Muscle layer of colon (tissue), 2 donors: Measurements from ENCODE around the gene NIPAL4.
"Not testable (repeated sequence)": the region's sequence is repeated elsewhere in the genome, so short reads cannot be mapped to it uniquely, and the experiment has no call there.

Experiments
- H3K27ac ChIP-seq: one replicate; pipeline ENCODE4 v1.7.0; 2013; ENCODE audit warnings: low read depth, mild to moderate bottlenecking, low read length, moderate library complexity
- H3K27me3 ChIP-seq, 2 donors: one replicate each; pipeline ENCODE4 v1.7.0; 2013; ENCODE audit warnings: low read length in 2 of 2, mild to moderate bottlenecking in 2 of 2; ENCODE audit not compliant: insufficient read depth in 2 of 2, control insufficient read depth in 1 of 2
- H3K36me3 ChIP-seq: one replicate; pipeline ENCODE4 v1.7.0; 2013; ENCODE audit warnings: mild to moderate bottlenecking, low read length; ENCODE audit not compliant: insufficient read depth
- H3K4me1 ChIP-seq: one replicate; pipeline ENCODE4 v1.7.0; 2013; ENCODE audit warnings: mild to moderate bottlenecking, low read length; ENCODE audit not compliant: insufficient read depth
- H3K4me3 ChIP-seq, 2 donors: one replicate each; pipeline ENCODE4 v1.7.0; 2013; ENCODE audit warnings: low read length in 2 of 2, low read depth in 1 of 2, mild to moderate bottlenecking in 1 of 2, moderate library complexity in 1 of 2
- H3K9ac ChIP-seq: one replicate; pipeline ENCODE4 v1.7.0; 2013; ENCODE audit warnings: low read length
- H3K9me3 ChIP-seq: one replicate; pipeline ENCODE4 v1.7.0; 2013; ENCODE audit warnings: mild to moderate bottlenecking, low read length
- donor health status: abdominal sarcoma.
- donor health status: Adenocarcinoma of cecum.

The NIPAL4 gene

DNA sequence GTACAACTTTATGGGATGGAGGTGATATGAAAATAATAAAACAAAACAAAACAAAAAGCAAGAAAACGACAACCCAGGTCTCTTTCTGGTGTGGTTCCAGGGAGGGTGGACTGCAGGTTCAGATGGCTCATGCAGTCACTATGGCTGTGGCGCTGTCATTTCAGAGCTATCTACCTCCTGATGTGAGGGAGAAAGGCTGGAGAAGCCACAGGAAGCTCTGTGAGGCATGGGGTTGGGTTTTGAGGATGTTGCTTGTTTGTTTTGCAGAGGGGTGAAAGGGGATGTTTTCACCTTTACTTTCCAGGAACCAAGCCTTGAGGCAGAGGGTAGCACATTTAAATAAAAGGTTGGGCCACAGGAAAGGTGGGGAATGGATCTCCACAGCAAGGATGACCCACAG is 18.7 kb downstream of the NIPAL4 start:
- H3K36me3 ChIP-seq = peaks cover 26% of the 10 kb centered on the region
- no peaks in the 10 kb centered on the region for H3K27me3 ChIP-seq
- H3K27ac ChIP-seq = peak overlapping the region; percentile 75
- H3K9me3 ChIP-seq = no peaks in the 10 kb centered on the region
- peak overlapping the region in 1 of 2 donors; percentile 39 for H3K4me3 ChIP-seq
- H3K9ac ChIP-seq = no peak overlapping the region
- H3K4me1 ChIP-seq = peaks cover 62% of the 10 kb centered on the region

DNA sequence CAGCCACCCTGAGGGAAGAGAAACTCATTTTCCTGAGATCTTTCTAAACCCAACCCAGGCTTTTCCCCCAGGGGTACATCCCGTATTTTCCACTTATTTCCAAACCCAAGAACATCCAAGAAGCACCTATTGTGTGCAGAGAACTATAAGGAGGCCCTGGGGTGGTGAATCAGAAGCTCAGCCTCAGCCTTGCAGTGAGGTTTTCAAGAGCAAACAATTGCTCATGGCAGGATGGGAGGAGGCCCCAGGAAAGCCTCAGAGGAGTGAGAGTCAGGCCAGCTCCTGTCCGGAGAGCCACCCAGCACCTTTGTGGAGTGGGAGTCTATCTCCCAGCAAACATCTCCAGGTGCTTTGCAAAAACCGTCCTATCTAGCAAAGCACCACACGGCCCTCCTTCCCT is 19.2 kb downstream of the NIPAL4 start:
- Histone ChIP-seq H3K27me3 (no peaks in the 10 kb centered on the region), H3K27ac (peak overlapping the region; percentile 75), H3K4me3 (no peak overlapping the region), H3K36me3 (peaks cover 22% of the 10 kb centered on the region), H3K9ac (no peak overlapping the region), H3K9me3 (no peaks in the 10 kb centered on the region), H3K4me1 (peaks cover 57% of the 10 kb centered on the region)

DNA sequence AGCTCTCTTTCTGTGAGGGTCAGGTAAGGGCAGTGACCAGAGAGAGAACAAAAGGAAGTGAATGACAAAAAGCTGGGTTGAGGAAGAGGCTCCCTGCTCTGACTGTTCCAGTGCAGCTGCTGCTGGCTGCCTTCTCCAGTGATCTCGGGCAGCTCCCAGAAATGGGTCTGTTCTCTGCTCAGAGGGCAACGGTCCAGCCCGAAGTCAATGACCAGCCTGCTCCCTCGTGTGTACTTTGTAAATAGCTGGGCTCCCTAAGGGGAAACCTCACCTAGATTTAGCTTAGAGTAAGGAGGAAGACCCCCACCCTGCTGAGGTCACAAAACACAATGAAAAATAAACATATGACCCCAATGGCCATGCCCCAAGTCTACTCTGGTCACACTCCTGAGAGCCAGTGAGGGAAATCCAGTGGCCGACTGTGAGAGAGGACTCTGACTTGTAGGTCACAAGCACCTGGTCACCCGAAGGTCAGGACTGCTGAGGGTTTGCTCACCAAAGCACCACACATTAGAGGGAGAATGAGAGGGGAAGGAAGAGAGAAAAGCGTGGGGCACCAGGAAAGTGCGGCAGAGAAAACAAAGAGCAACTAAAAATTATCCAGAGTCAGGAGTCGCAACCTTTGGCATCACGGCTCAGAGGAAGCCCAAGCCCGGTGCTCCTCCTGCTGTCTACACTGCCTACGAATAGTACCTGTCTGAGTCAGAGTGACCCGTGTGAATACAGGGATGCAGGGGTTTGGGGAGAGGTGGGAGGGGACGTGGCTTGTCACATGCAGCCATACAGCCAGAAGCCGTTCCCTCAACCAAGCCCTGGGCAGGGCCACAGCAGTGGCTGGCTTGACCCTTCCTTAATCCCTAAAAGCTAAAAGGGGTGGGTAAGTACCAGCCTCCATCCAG is 19.8 kb downstream of the NIPAL4 start:
- no peak overlapping the region for H3K9ac ChIP-seq
- peaks cover 27% of the 10 kb centered on the region for H3K36me3 ChIP-seq
- H3K4me1 ChIP-seq = peaks cover 51% of the 10 kb centered on the region
- H3K4me3 ChIP-seq = no peak overlapping the region
- H3K9me3 ChIP-seq = no peaks in the 10 kb centered on the region
- H3K27ac ChIP-seq = peak overlapping the region; percentile 75
- H3K27me3 ChIP-seq = no peaks in the 10 kb centered on the region

DNA sequence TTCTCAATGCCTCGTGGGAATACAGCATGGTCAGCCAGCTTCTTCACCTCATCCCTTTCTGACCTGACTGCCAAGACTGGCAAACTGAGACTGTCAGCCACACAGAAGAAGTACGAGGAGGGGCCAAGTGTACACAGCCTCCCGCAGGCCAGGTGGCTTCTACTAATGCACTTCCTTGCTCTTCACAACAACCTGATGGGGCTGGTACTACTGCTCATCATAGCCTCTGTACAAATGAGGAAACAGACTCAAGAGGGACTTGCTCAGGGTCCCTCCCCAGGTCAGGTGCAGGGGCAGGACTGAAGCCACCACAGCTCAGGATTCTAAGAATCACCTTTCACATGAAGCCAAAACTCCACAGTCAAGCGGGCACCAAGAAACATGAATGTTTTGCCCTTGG is 21.3 kb downstream of the NIPAL4 start:
- H3K27me3 ChIP-seq = no peaks in the 10 kb centered on the region
- H3K4me3 ChIP-seq = no peak overlapping the region
- peaks cover 41% of the 10 kb centered on the region for H3K4me1 ChIP-seq
- no peak overlapping the region for H3K27ac ChIP-seq
- peaks cover 35% of the 10 kb centered on the region for H3K36me3 ChIP-seq
- H3K9me3 ChIP-seq = no peaks in the 10 kb centered on the region
- no peak overlapping the region for H3K9ac ChIP-seq

DNA sequence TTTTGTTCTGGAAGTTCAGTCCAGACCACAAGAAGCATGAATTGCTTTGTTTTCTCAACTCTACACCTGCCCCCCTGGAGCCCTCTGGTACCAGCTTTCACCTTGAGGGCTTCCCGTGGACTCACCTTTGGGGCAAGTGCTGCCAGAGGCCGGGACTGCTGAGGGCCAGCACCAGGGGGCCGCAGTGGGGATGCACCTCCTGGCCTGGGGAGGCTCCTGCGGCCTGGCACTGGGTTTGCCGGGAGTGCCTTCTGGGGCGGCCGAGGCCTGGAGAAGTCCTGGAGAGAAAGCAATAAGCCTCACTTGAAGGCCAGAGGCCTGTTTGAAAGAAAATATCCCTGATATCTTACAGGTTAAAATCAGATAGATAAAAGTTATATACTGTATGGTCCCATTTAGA is 21.7 kb downstream of the NIPAL4 start:
- peaks cover 39% of the 10 kb centered on the region for H3K36me3 ChIP-seq
- H3K27ac ChIP-seq = no peak overlapping the region
- no peaks in the 10 kb centered on the region for H3K9me3 ChIP-seq
- no peak overlapping the region for H3K9ac ChIP-seq
- H3K27me3 ChIP-seq = no peaks in the 10 kb centered on the region
- H3K4me1 ChIP-seq = peaks cover 38% of the 10 kb centered on the region
- no peak overlapping the region for H3K4me3 ChIP-seq

DNA sequence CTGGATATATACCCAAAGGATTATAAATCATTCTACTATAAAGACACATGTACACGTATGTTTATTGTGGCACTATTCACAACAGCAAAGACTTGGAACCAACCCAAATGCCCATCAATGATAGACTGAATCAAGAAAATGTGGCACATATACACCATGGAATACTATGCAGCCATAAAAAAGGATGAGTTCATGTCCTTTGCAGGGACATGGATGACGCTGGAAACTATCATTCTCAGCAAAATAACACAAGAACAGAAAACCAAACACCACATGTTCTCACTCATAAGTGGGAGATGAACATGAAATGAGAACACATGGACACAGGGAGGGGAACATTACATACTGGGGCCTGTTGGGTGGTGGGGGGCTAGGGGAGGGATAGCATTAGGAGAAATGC is 22.7 kb downstream of the NIPAL4 start:
- Histone ChIP-seq H3K36me3 (peaks cover 47% of the 10 kb centered on the region), H3K4me1 (peaks cover 28% of the 10 kb centered on the region)
- not testable (repeated sequence) for H3K27me3 ChIP-seq, H3K4me3 ChIP-seq, H3K9ac ChIP-seq, H3K27ac ChIP-seq, H3K9me3 ChIP-seq

DNA sequence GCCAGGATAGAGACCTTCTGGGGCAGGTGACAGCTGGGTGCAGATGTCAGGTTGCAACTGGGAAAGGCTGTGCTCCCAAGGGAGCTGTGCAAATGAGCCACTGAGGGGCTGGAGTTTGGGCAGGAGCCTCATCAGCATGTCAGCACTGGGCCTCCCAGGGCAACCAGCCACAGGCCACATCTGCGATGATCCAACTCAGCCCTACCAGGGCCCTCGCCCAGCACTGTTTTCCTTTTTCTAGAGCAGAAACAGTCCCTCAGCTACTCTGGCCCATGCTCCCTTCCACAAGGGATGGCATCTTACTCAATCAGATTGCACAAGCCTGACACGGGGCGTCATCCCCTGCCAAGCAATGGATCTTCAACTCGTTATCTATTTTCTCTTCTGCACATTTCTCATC is 24.8 kb downstream of the NIPAL4 start:
- Histone ChIP-seq H3K9ac (no peak overlapping the region), H3K27me3 (no peaks in the 10 kb centered on the region), H3K9me3 (no peaks in the 10 kb centered on the region), H3K27ac (no peak overlapping the region), H3K4me3 (no peak overlapping the region), H3K4me1 (peaks cover 10% of the 10 kb centered on the region), H3K36me3 (peaks cover 66% of the 10 kb centered on the region)

DNA sequence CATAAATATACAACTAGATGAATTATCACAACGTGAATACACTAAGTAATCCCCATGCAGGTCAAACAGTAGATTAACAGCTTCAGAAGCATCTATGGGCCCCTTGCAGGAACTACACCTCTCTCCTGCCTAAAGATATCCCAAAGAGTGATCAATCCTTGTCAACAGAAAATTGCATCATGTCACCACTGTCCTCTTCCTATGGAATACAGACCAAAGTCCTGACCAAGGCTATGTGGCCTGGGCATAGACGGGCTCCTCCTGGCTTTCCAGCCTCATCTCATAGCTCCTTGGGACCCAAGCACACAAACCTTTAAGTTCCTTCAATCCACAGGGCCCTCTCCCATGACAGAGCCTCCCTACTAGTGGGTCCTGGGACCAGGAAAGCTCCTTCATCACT is 25.3 kb downstream of the NIPAL4 start:
- no peak overlapping the region for H3K4me3 ChIP-seq
- H3K9ac ChIP-seq = no peak overlapping the region
- no peaks in the 10 kb centered on the region for H3K27me3 ChIP-seq
- no peak overlapping the region for H3K27ac ChIP-seq
- H3K36me3 ChIP-seq = peaks cover 69% of the 10 kb centered on the region
- peaks cover 4% of the 10 kb centered on the region for H3K4me1 ChIP-seq
- no peaks in the 10 kb centered on the region for H3K9me3 ChIP-seq

DNA sequence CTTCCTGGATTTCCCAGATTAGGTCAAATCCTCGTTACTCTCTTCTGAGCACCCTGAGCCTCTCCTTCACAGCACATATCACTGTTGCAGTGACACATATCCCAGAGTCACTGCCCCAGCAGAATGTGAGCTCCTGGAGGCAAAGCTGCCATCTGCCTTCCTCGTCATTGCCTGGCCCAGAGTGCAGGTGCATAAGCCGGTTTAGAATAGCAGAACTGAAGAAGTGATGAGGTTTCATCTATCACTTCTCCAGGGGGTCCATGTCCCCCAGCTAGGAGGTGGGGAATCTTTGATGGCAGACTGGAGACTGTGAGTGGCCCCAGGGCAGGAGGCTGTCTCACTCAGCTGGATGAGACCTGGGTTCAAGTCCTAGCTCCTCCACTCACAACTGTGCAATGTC is 25.8 kb downstream of the NIPAL4 start:
- Histone ChIP-seq H3K4me3 (no peak overlapping the region), H3K9ac (no peak overlapping the region), H3K27me3 (no peaks in the 10 kb centered on the region), H3K36me3 (peaks cover 69% of the 10 kb centered on the region), H3K4me1 (no peaks in the 10 kb centered on the region), H3K9me3 (no peaks in the 10 kb centered on the region), H3K27ac (no peak overlapping the region)

DNA sequence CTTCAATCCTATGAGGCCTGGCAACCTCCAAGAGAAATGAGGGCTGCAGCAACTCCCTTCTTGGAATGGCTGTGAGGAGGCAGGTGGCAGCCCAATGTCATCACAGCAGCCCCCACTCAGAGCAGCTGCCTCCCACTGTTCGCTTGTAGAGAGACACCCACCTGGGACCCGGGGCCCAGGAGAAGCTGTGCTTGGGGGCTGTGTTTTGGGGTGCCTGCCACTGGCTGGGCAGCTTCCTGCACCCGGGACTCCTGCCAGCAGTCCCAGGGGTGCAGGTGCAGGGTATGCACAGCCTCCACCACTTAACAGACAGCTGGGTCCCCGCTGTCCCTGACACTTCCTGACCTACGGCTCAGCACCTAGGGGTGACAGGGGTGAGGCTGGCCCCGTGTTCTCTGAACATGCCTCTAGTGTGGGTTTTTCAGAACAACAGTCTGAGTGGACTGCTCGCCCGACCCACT is 26.2 kb downstream of the NIPAL4 start:
- Histone ChIP-seq H3K4me3 (no peak overlapping the region), H3K27me3 (no peaks in the 10 kb centered on the region), H3K4me1 (no peaks in the 10 kb centered on the region), H3K9me3 (no peaks in the 10 kb centered on the region), H3K27ac (no peak overlapping the region), H3K9ac (no peak overlapping the region), H3K36me3 (peaks cover 69% of the 10 kb centered on the region)

DNA sequence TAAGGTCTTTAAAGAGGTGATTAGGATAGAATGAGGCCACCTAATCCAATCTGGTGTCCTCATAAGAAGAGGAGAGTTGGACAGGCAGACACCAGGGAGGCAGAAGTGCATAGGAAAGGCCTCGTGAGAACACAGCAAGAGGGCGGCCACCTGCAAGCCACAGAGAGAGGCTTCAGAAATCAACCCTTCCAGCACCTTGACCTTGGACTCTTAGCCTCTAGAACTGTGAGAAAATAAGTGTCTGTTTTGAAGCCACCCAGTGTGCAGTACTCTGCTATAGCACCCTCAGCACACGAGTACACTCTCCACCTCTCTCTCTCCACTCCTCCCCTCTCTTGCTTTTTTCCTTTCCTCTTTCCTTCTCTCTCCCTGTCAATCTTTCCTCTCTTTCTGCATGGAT is 26.8 kb downstream of the NIPAL4 start:
- Histone ChIP-seq H3K9me3 (no peaks in the 10 kb centered on the region), H3K4me3 (no peak overlapping the region), H3K4me1 (no peaks in the 10 kb centered on the region), H3K27me3 (no peaks in the 10 kb centered on the region), H3K36me3 (peaks cover 69% of the 10 kb centered on the region), H3K9ac (no peak overlapping the region), H3K27ac (no peak overlapping the region)

DNA sequence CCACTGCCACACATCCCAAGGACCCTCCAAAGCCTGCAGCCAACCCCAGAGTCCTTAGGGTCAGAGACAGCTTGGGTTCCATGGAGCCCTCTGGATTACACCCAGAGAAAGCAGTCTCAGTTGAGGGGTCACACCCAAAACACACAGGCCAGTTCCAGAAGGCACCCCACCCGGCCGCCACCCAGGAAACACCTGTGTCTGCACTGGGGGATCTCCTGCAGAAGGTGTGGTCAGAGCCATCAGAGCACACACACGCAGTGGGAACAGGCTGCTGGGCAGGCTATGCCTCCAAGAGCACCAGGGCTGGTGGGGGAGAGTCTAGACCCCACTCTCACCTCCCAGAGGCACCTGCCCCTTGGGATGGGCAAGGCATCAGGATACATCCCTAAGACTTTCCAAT is 27.3 kb downstream of the NIPAL4 start:
- peak overlapping the region; percentile 22 for H3K27ac ChIP-seq
- H3K4me3 ChIP-seq = no peak overlapping the region
- H3K27me3 ChIP-seq = no peaks in the 10 kb centered on the region
- no peaks in the 10 kb centered on the region for H3K4me1 ChIP-seq
- H3K36me3 ChIP-seq = peaks cover 68% of the 10 kb centered on the region
- no peak overlapping the region for H3K9ac ChIP-seq
- no peaks in the 10 kb centered on the region for H3K9me3 ChIP-seq
